Measurements from ENCODE around the gene BTBD16.

BTBD16 gene

GRCh38 chr10:122323941-122324675 lies 53.0 kb downstream of the BTBD16 start:
- DNase-seq = no peak

GRCh38 chr10:122325235-122325634 lies 54.1 kb downstream of the BTBD16 start:
- no peak for DNase-seq

- DNase-seq = no peak
Measured at GRCh38 chr10:122326385-122326784, 55.3 kb downstream of the BTBD16 start.

GRCh38 chr10:122326806-122327205 lies 55.7 kb downstream of the BTBD16 start:
- DNase-seq = no peak

- no peak for DNase-seq
Measured at GRCh38 chr10:122327237-122328206, 56.4 kb downstream of the BTBD16 start.

- DNase-seq = no peak
Measured at GRCh38 chr10:122328676-122329075, 57.6 kb downstream of the BTBD16 start.

- DNase-seq = no peak
Measured at GRCh38 chr10:122329416-122329815, 58.3 kb downstream of the BTBD16 start.

- DNase-seq = no peak
Measured at GRCh38 chr10:122331100-122331499, 60.0 kb downstream of the BTBD16 start.

GRCh38 chr10:122331615-122332446 lies 60.7 kb downstream of the BTBD16 start:
- no peak for DNase-seq

- DNase-seq = no peak
Measured at GRCh38 chr10:122333037-122333436, 61.9 kb downstream of the BTBD16 start.

GRCh38 chr10:122336332-122336731 lies 65.2 kb downstream of the BTBD16 start:
- DNase-seq = no peak

- DNase-seq = no peak
Measured at GRCh38 chr10:122336961-122337360, 65.9 kb downstream of the BTBD16 start.

- DNase-seq = no peak
Measured at GRCh38 chr10:122338609-122339441, 67.7 kb downstream of the BTBD16 start.

- no peak for DNase-seq
Measured at GRCh38 chr10:122341141-122341810, 70.2 kb downstream of the BTBD16 start.

GRCh38 chr10:122342293-122343134 lies 71.4 kb downstream of the BTBD16 start:
- peak; percentile 2 to 5 for DNase-seq

GRCh38 chr10:122343135-122343800 lies 72.2 kb downstream of the BTBD16 start:
- DNase-seq = no peak

GRCh38 chr10:122343936-122344335 lies 72.8 kb downstream of the BTBD16 start:
- no peak for DNase-seq

GRCh38 chr10:122344741-122345258 lies 73.7 kb downstream of the BTBD16 start:
- no peak for DNase-seq

- no peak for DNase-seq
Measured at GRCh38 chr10:122346326-122346950, 75.3 kb downstream of the BTBD16 start.
